ENCODE measurements around the gene MYBPC2. TPM values are rescaled to one million over a fixed set of nuclear protein-coding genes. Genes with fewer than 3 reads are reported as not detected.
"Not testable (repeated sequence)": the region's sequence is repeated elsewhere in the genome, so short reads cannot be mapped to it uniquely, and the experiment has no call there.

MYBPC2 gene
- total RNA-seq, 2 experiments from 2014 or later, result 0.11 to 0.59 TPM

DNA sequence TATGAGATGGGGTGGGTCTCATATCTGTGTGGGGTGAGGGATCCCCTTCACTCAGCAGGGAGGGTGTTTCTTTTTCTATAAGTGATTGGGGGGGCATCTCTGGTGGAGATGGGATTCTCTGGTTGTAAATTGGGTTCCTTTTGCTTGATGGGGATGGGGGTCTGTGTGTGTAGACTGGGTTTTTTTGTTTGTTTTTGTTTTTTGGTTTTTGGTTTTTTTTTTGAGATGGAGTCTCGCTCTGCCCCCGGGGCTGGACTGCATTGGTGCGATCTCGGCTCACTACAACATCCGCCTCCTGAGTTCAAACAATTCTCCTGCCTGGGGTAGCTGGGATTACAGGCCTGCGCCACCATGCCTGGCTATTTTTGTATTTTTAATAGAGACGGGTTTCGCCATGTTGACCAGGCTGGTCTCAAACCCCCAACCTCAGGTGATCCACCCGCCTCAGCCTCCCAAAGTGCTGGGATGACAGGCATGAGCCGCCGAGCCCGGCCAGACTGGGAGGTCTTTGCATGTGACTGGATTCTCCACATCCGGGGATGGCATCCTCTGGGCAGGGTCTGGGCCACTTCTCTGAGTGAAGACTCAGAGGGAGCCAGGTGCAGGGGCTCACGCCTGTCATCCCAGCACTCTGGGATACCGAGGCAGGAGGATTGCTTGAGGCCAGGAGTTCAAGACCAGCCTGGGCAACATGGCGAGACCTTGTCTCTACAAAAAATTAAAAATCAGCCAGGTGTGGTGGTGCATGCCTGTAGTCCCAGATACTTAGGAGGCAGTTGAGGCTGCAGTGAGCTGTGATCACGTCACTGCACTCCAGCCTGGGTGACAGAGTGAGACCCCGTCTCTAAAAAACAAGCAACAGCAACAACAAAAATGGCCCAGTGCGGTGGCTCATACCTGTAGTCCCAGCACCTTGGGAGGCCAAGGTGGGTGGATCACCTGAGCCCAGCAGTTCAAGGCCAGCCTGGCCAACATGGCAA is 799 bp downstream of the MYBPC2 start:
- TF ChIP-seq, protein P1, sequence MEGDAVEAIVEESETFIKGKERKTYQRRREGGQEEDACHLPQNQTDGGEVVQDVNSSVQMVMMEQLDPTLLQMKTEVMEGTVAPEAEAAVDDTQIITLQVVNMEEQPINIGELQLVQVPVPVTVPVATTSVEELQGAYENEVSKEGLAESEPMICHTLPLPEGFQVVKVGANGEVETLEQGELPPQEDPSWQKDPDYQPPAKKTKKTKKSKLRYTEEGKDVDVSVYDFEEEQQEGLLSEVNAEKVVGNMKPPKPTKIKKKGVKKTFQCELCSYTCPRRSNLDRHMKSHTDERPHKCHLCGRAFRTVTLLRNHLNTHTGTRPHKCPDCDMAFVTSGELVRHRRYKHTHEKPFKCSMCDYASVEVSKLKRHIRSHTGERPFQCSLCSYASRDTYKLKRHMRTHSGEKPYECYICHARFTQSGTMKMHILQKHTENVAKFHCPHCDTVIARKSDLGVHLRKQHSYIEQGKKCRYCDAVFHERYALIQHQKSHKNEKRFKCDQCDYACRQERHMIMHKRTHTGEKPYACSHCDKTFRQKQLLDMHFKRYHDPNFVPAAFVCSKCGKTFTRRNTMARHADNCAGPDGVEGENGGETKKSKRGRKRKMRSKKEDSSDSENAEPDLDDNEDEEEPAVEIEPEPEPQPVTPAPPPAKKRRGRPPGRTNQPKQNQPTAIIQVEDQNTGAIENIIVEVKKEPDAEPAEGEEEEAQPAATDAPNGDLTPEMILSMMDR (IDR thresholded peaks at IDR 0.05), result no peak
- H3K4me1 Mint-ChIP-seq (ENCODE audit: low read depth), result peaks cover 11% of the 10 kb centered on the region
- CTCF ChIA-PET, result no interaction called here
- intact Hi-C loops (cut with micrococcal nuclease), result no loop called here
- DNase-seq (no peak), ATAC-seq (no peak)
- H3K36me3 Mint-ChIP-seq (ENCODE audit: low read depth), result no peaks in the 10 kb centered on the region
- peaks cover 17% of the 10 kb centered on the region for H3K27me3 Mint-ChIP-seq
- peak overlapping the region; percentile 59 for H3K4me3 Mint-ChIP-seq
- no peak overlapping the region for H3K27ac Mint-ChIP-seq
- POLR2A ChIA-PET, result no interaction called here
- no peaks in the 10 kb centered on the region for H3K9me3 Mint-ChIP-seq

DNA sequence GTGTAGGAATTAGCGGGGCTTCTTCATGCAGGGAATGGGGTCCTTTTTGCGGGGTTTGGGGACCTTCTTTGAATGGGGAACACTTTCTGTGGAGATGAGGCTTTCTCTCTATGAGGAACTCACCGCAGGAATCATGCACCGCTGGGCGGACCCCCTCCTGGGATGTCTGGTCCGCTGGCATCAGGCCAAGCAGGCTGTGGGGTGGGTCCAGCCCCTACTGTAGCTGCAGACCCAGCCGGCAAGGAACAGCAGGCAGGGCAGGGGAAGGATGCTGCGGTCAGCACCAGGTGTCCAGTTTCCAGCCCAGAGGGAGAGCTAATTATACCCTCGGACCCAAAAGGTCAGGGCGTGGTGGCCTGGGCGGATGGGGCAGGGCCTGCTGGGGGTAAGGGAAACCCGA is 1.8 kb downstream of the MYBPC2 start:
- no peak for DNase-seq
- H3K4me1 Mint-ChIP-seq (ENCODE audit: low read depth), result peaks cover 9% of the 10 kb centered on the region
- H3K36me3 Mint-ChIP-seq (ENCODE audit: low read depth), result no peaks in the 10 kb centered on the region
- CTCF ChIA-PET, result no interaction called here
- no peak overlapping the region for H3K4me3 Mint-ChIP-seq
- no peak for ATAC-seq
- H3K9me3 Mint-ChIP-seq, result no peaks in the 10 kb centered on the region
- peaks cover 12% of the 10 kb centered on the region for H3K27me3 Mint-ChIP-seq
- no peak overlapping the region for H3K27ac Mint-ChIP-seq
- POLR2A ChIA-PET, result no interaction called here
- intact Hi-C loops (cut with micrococcal nuclease), result no loop called here
- TF ChIP-seq, protein P1 (IDR thresholded peaks at IDR 0.05), result no peak

DNA sequence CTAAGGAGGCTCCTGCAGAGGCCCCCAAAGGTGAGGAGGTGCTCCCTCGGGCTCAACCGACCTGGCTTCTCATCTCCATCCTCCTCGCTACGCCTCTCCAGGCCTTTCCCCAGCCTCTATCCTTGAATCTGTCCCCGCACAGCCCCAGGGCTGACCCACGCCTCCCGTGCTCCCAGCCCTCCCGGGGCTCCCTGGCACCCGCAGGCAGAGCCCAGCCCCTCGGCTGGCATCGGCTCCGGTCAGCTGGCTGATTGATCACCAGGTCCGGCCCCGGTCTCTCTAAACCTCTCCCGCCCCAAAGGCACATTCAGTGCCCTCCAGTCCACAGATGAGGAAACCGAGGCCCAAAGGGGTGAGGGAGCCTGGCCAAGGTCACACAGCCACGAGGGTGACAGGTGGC is 2.5 kb downstream of the MYBPC2 start:
- H3K27me3 Mint-ChIP-seq, result peaks cover 10% of the 10 kb centered on the region

DNA sequence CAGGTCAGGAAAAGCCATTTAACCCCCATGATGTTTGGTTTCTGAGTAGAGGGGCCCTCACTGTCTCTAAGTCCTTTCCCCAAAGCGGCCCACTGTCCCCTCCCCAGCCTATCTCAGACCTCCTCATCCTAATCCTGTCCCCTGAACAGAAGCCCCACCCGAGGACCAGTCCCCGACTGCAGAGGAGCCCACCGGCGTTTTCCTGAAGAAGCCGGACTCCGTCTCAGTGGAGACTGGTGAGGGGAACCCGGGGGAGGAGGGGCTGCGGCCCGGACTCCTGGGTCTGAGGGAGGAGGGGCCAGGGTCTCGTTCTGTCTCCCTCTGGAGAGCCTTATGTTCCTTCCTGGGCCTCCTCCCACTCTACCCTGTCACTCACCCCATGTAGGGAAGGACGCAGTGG is 2.9 kb downstream of the MYBPC2 start:
- no peak overlapping the region for H3K4me3 Mint-ChIP-seq
- ATAC-seq, result no peak
- H3K27me3 Mint-ChIP-seq, result peaks cover 10% of the 10 kb centered on the region
- DNase-seq, result no peak
- H3K36me3 Mint-ChIP-seq (ENCODE audit: low read depth), result no peaks in the 10 kb centered on the region
- H3K27ac Mint-ChIP-seq, result no peak overlapping the region
- ChIA-PET POLR2A (no interaction called here), CTCF (no interaction called here)
- no peaks in the 10 kb centered on the region for H3K9me3 Mint-ChIP-seq
- peaks cover 8% of the 10 kb centered on the region for H3K4me1 Mint-ChIP-seq (ENCODE audit: low read depth)
- intact Hi-C loops (cut with micrococcal nuclease), result no loop called here
- TF ChIP-seq, protein P1 (IDR thresholded peaks at IDR 0.05), result no peak

More for the DNA sequence above, 2.5 kb downstream of the MYBPC2 start:
- Mint-ChIP-seq H3K4me1 (ENCODE audit: low read depth) (peaks cover 9% of the 10 kb centered on the region), H3K4me3 (no peak overlapping the region), H3K36me3 (ENCODE audit: low read depth) (no peaks in the 10 kb centered on the region), H3K9me3 (no peaks in the 10 kb centered on the region), H3K27ac (no peak overlapping the region)
- ChIA-PET POLR2A (no interaction called here), CTCF (no interaction called here)
- intact Hi-C loops (cut with micrococcal nuclease), result no loop called here
- TF ChIP-seq, protein P1 (IDR thresholded peaks at IDR 0.05), result no peak
- ATAC-seq (no peak), DNase-seq (no peak)

DNA sequence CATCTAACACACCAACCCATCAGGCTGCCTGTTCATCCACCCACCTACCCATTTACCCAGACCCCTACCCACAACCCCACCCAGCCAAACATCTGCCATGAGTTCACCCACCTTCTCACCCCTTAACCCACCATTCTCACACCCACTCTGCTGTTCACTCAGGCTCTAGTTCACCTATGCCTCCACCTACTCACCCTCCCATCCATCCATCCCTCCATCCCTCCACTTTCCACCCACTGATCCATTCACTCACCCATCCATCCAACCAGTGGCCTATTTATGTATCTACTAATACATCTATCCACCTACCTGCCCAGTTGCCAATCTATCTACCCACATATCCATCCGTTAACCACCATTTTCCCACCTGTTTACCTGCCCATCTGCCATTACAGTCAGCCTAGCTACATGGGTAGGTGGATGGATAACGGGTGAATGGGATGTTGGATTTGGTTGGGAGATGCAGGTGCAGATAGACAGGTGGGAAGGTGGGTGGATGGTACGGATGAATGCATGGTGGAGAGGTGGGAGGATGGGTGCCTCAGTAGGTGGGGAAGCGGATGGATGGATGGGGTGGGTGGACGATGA is 5.3 kb downstream of the MYBPC2 start:
- Mint-ChIP-seq H3K4me1 (ENCODE audit: low read depth) (no peaks in the 10 kb centered on the region), H3K27me3 (peaks cover 3% of the 10 kb centered on the region), H3K4me3 (no peak overlapping the region), H3K9me3 (no peaks in the 10 kb centered on the region), H3K36me3 (ENCODE audit: low read depth) (no peaks in the 10 kb centered on the region), H3K27ac (no peak overlapping the region)
- POLR2A ChIA-PET, result interaction anchor here (0.6 kb wide), 1 partner anchor 9 kb away, joined by 3 read pairs; no protein-coding TSS in a partner anchor
- ATAC-seq, result no peak
- TF ChIP-seq, protein P1 (IDR thresholded peaks at IDR 0.05), result no peak
- CTCF ChIA-PET, result no interaction called here
- no peak for DNase-seq
- intact Hi-C loops (cut with micrococcal nuclease), result no loop called here

DNA sequence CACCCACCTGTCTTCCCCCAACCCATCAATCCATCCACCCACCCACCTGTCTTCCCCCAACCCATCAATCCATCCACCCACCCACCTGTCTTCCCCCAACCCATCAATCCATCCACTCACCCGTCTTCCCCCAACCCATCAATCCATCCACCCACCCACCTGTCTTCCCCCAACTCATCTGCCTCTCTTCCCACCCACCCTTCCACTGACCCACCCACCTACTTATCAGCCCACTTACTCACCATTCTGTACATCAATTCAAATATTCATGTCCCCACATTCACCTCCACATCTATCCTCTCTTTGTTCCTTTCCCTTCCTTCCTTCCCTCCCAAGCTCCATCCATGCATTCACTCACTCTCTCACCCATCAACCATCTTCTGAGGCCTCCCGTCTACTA is 6.4 kb downstream of the MYBPC2 start:
- CTCF ChIA-PET, H3K27ac Mint-ChIP-seq: not testable (repeated sequence)

More for the DNA sequence above, 6.4 kb downstream of the MYBPC2 start:
- H3K36me3 Mint-ChIP-seq (ENCODE audit: low read depth); DNase-seq; H3K27me3 Mint-ChIP-seq; POLR2A ChIA-PET; H3K4me1 Mint-ChIP-seq (ENCODE audit: low read depth); H3K9me3 Mint-ChIP-seq; intact Hi-C loops (cut with micrococcal nuclease); H3K4me3 Mint-ChIP-seq; ATAC-seq: not testable (repeated sequence)
